KMS-11 (cell line): ENCODE data around the gene AHRR.
"Not testable (repeated sequence)": the region's sequence is repeated elsewhere in the genome, so short reads cannot be mapped to it uniquely, and the experiment has no call there.

Experiments
- H2AFZ ChIP-seq: fragments of 200-600 bp; sonication (generic); 2 replicates; pipeline ENCODE4 v1.6.1; 2016; ENCODE audit warnings: antibody characterized with exemption, mixed run types, low read depth
- H3K27ac ChIP-seq: fragments of 200-600 bp; sonication (generic); 2 replicates; pipeline ENCODE4 v1.6.1; 2016; ENCODE audit warnings: mild to moderate bottlenecking, mixed run types
- H3K27me3 ChIP-seq: fragments of 200-600 bp; sonication (generic); 2 replicates; pipeline ENCODE4 v1.6.1; 2017; ENCODE audit warnings: mild to moderate bottlenecking, low read depth, mixed run types, moderate library complexity; ENCODE audit not compliant: insufficient read depth
- H3K36me3 ChIP-seq: fragments of 200-600 bp; sonication (generic); 2 replicates; pipeline ENCODE4 v1.6.1; 2017; ENCODE audit warnings: mild to moderate bottlenecking, mixed run types; ENCODE audit not compliant: insufficient read depth
- H3K4me1 ChIP-seq: fragments of 200-600 bp; sonication (generic); 2 replicates; pipeline ENCODE4 v1.6.1; 2016; ENCODE audit warnings: mild to moderate bottlenecking, low read depth, mixed run types; ENCODE audit not compliant: poor library complexity, severe bottlenecking
- H3K4me2 ChIP-seq: fragments of 200-600 bp; sonication (generic); 2 replicates; pipeline ENCODE4 v1.7.0; 2016; ENCODE audit warnings: mild to moderate bottlenecking, mixed run types
- H3K4me3 ChIP-seq: fragments of 200-600 bp; sonication (generic); IDR thresholded peaks from 2 replicates; pipeline ENCODE4 v1.6.1; 2017; ENCODE audit warnings: low read depth, low read length, mixed read lengths; ENCODE audit not compliant: insufficient read depth
- H3K79me2 ChIP-seq: fragments of 200-600 bp; sonication (generic); 2 replicates; pipeline ENCODE4 v1.6.1; 2016; ENCODE audit warnings: low read depth, mixed run types; ENCODE audit not compliant: insufficient read depth
- H3K9ac ChIP-seq: fragments of 200-600 bp; sonication (generic); 2 replicates; pipeline ENCODE4 v1.6.1; 2016; ENCODE audit warnings: mild to moderate bottlenecking, mixed run types
- H4K20me1 ChIP-seq: fragments of 200-600 bp; sonication (generic); 2 replicates; pipeline ENCODE4 v1.6.1; 2016; ENCODE audit warnings: mild to moderate bottlenecking, mixed run types; ENCODE audit not compliant: insufficient read depth
- TF ChIP-seq, protein P1 (sequence below): fragments of 200-600 bp; sonication (generic); conservative IDR thresholded peaks from 2 replicates; pipeline ENCODE4 v1.6.1; 2017; ENCODE audit warnings: low read depth, mild to moderate bottlenecking, antibody characterized with exemption, low read length, moderate library complexity, mixed read lengths

The AHRR gene

DNA sequence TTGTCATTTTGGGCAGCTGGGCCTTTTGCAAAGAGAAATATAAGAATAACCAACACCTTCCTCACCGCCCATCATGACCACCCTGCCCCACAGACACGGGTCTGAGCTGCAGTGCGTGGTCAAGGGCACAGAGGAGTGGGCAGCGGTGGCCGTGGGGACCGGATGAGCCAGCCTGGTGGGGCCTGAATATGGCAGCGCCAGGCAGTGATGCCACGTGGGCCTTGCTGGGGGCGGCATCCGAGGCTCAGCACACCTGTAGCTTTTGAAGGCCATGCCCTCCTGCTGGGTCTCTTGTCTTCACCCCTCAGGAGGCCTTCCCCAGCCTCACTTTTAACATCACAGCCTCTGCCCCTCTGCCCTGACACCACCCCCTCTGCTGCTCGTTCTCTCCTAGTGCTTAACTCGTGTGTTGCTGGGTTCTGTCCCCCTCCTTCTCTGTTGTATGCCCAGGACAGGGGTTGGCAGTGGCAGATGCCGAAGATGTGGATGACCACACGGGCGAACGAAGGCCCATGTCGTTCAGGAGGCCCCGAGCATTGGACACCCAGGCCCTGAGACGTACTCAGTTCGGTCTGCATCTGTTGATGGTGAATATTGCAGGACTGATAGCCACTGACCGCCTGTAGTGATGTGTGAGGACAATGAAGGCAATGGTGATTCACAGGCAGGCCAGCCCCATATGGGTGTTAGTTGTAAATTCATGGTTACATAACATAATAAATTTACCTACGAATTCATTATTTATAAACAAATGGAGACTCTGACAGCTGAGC, 46.0 kb downstream of the AHRR start:
- no peak overlapping the region for H3K27ac ChIP-seq
- no peaks in the 10 kb centered on the region; the same call in 1 of the 2 replicates for H3K36me3 ChIP-seq
- H3K79me2 ChIP-seq, result no peaks in the 10 kb centered on the region
- no peak overlapping the region for H2AFZ ChIP-seq
- H3K4me1 ChIP-seq, result peaks cover 50% of the 10 kb centered on the region
- no peaks in the 10 kb centered on the region for H3K27me3 ChIP-seq
- H3K4me3 ChIP-seq, result no peak overlapping the region
- H3K4me2 ChIP-seq, result peak overlapping the region; percentile 53; the same call in 1 of the 2 replicates
- H4K20me1 ChIP-seq, result no peaks in the 10 kb centered on the region
- TF ChIP-seq, protein P1, sequence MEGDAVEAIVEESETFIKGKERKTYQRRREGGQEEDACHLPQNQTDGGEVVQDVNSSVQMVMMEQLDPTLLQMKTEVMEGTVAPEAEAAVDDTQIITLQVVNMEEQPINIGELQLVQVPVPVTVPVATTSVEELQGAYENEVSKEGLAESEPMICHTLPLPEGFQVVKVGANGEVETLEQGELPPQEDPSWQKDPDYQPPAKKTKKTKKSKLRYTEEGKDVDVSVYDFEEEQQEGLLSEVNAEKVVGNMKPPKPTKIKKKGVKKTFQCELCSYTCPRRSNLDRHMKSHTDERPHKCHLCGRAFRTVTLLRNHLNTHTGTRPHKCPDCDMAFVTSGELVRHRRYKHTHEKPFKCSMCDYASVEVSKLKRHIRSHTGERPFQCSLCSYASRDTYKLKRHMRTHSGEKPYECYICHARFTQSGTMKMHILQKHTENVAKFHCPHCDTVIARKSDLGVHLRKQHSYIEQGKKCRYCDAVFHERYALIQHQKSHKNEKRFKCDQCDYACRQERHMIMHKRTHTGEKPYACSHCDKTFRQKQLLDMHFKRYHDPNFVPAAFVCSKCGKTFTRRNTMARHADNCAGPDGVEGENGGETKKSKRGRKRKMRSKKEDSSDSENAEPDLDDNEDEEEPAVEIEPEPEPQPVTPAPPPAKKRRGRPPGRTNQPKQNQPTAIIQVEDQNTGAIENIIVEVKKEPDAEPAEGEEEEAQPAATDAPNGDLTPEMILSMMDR, result no peak
- H3K9ac ChIP-seq, result no peak overlapping the region; the same call in 1 of the 2 replicates

DNA sequence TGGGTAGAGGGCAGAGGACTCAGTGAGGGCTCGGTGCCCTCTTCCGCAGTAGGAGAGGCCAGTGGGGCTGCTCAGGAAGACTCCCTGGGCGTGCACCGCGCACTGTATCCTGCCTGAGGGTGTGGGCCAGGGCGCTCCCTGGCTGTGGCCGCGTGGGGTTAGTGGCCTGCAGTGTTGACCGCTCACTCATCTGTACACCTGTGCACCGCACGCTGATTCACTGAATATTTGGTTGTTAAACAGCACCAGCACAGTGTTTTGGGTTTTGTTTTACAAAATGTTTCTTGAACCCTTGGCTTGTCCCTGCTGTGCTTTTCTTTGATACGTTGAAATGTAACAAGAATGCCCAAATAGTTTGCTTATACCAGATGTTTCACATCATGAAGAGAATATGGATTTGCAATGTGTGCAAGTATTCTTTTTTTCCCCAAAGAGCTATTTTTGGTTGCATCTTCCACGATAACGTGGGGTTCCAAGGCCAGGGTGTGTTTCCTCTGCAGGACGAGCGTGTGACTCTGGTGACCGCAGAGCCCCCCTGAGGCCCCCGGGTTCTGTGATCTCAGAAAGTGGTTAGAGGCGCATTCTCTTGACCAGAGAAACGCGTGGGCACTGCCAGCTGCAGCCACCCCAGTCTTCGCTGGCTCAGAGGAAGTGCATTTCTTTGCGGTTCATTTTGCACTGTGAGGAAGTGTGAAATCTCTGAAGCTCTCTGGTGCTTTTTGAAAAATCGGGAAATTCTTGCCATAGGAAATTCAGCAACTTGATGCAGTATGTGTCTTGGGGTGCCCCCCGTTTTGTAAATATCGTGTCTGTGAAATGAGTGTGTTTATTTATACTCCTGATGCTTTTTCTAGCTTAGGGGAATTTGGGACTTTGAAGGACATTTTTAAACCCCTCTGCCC, 46.9 kb downstream of the AHRR start:
- Histone ChIP-seq H3K27me3 (no peaks in the 10 kb centered on the region), H2AFZ (peak overlapping the region; percentile 43; the same call in 1 of the 2 replicates), H3K4me3 (no peak overlapping the region), H3K4me2 (peak overlapping the region; percentile 53), H3K27ac (peak overlapping the region; percentile 39), H3K4me1 (peaks cover 59% of the 10 kb centered on the region), H3K79me2 (0 out of 2 replicates have a peak, but pooled peaks cover 4% of the 10 kb centered on the region), H3K36me3 (no peaks in the 10 kb centered on the region; the same call in 1 of the 2 replicates), H4K20me1 (no peaks in the 10 kb centered on the region), H3K9ac (peak overlapping the region; percentile 4; the same call in 1 of the 2 replicates)
- TF ChIP-seq, protein P1, result no peak

DNA sequence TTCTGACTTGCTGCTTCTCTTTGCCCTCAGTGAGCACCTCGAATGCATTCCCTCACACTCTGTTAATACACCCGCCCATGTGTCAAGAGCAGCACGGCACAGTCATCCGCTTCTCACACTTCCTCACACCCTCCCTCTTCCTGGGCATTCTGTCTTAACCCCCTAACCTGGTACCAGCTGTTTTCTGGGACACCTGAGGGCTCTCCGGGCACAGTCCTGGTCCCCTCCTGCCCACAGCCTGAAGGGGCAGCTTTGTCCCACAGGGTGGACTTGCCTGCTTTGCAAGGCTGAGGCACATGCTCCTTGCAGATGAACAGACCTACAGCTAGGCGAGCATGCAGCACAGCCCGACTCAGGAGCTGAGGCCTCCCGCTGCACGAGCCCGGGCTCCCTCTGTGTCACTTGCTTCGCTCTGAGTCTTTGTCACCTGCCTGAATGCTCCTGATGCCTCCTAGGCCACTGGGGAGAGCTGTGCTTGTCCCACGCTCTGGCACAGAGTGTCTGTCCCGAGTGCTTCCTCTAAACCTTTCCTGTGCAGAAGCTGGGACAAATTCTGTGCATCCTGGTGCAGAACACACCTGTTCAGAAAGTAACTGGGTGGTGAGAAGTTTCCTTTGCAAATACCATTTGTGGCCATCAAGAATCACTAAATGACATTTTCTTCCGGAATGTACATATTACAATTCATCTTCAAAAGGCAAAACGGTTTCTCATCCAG, 47.8 kb downstream of the AHRR start:
- Histone ChIP-seq H3K27me3 (no peaks in the 10 kb centered on the region), H3K27ac (peak overlapping the region; percentile 39; the same call in 1 of the 2 replicates), H4K20me1 (no peaks in the 10 kb centered on the region), H3K36me3 (no peaks in the 10 kb centered on the region; the same call in 1 of the 2 replicates), H3K4me2 (peak overlapping the region; percentile 53), H3K9ac (no peak overlapping the region; the same call in 1 of the 2 replicates), H3K4me3 (no peak overlapping the region), H2AFZ (peak overlapping the region; percentile 43; the same call in 1 of the 2 replicates), H3K4me1 (peaks cover 64% of the 10 kb centered on the region), H3K79me2 (0 out of 2 replicates have a peak, but pooled peaks cover 4% of the 10 kb centered on the region)
- TF ChIP-seq, protein P1, result no peak

DNA sequence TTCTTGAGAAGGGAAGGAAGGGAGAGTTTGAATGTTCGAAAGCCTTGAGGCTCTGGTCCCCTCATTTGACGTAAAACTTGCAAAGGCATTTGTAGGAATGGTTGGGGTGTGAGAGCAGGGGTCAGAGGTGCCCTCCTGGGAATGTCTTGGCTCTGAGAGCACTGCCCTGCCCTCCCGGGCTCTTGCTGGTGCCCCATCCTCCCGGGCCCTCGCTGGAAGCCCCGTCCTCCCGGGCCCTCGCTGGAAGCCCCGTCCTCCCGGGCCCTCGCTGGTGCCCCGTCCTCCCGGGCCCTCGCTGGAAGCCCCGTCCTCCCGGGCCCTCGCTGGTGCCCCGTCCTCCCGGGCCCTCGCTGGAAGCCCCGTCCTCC, 48.3 kb downstream of the AHRR start:
- H3K4me1 ChIP-seq, result peaks cover 69% of the 10 kb centered on the region
- H3K27me3 ChIP-seq, H3K79me2 ChIP-seq, H3K36me3 ChIP-seq, H3K9ac ChIP-seq, H4K20me1 ChIP-seq, H2AFZ ChIP-seq, H3K4me3 ChIP-seq, H3K4me2 ChIP-seq, H3K27ac ChIP-seq: not testable (repeated sequence)
